ENCODE results near the gene ST6GAL1. TPM values are rescaled to one million over a fixed set of nuclear protein-coding genes. Genes with fewer than 3 reads are reported as not detected.

The ST6GAL1 gene
- total and polyA plus RNA-seq, 10 of the 15 experiments (the other 5 are each of a cell fraction or from before 2014, with no cell fraction given): 74.2 to 248 (median 149) TPM

GRCh38 chr3:186922224-186922623 is 8.1 kb upstream of the ST6GAL1 start:
- H3K4me1 ChIP-seq (ENCODE audit: control insufficient read depth, insufficient read depth, low read length): no peaks in the 10 kb centered on the region
- H3K9me3 ChIP-seq (replicated peaks; ENCODE audit: control insufficient read depth, insufficient read depth, low read length): no peaks in the 10 kb centered on the region
- ChIA-PET CTCF (interaction anchor here (0.6 to 1.4 kb wide), 2 partner anchors 229 to 243 kb away, joined by 3 read pairs; no protein-coding TSS in a partner anchor), RAD21 (ENCODE audit: unreplicated experiment) (interaction anchor here (1.8 kb wide), 1 partner anchor 73 kb away, joined by 5 read pairs; no protein-coding TSS in a partner anchor), SMC1A (ENCODE audit: uncharacterized antibody, unreplicated experiment) (interaction anchor here (1.0 kb wide), 1 partner anchor 66 kb away, joined by 3 read pairs; no protein-coding TSS in a partner anchor), POLR2A (no interaction called here)
- no peak overlapping the region for H3K27ac ChIP-seq (ENCODE audit: control insufficient read depth, insufficient read depth)
- no peak overlapping the region for H3K9ac ChIP-seq (ENCODE audit: control insufficient read depth, insufficient read depth, low read length)
- ATAC-seq (no peak), FAIRE-seq (no peak), DNase-seq (ENCODE audit: low read depth, low spot score) (no peak)
- intact Hi-C loops (cut with micrococcal nuclease; ENCODE audit: unreplicated experiment): loop anchor here (5.0 kb wide), 1 partner anchor 65 kb away; no protein-coding TSS in a partner anchor
- no peak overlapping the region for H3K4me3 ChIP-seq
- no peaks in the 10 kb centered on the region for H4K20me1 ChIP-seq (ENCODE audit: control insufficient read depth, insufficient read depth)
- no peaks in the 10 kb centered on the region for H3K36me3 ChIP-seq (ENCODE audit: control insufficient read depth in 2 of 2, insufficient read depth in 2 of 2, low read length in 1 of 2)
- in situ Hi-C loops (cut with MboI): no loop called here
- H3K79me2 ChIP-seq (ENCODE audit: control insufficient read depth, insufficient read depth, low read length): no peaks in the 10 kb centered on the region
- BruUV-seq (replicated peaks): no TSS peak
- 81% methylated on average over 9 of the region's 9 CpGs for WGBS (ENCODE audit: insufficient coverage, insufficient replicate concordance, low lambda C conversion rate, missing lambda C conversion rate)
- H2AFZ ChIP-seq (ENCODE audit: control insufficient read depth, low read depth, low read length): no peak overlapping the region
- no peak overlapping the region for H3K4me2 ChIP-seq (ENCODE audit: control insufficient read depth, insufficient read depth)
- H3K27me3 ChIP-seq (replicated peaks in 1 of 2; ENCODE audit: control insufficient read depth in 2 of 2, insufficient read depth in 2 of 2, low read length in 1 of 2): no peaks in the 10 kb centered on the region
- TF ChIP-seq SMC3 (IDR thresholded peaks at IDR 0.05; ENCODE audit: borderline replicate concordance, low read length) (no peak), NRF1 (conservative IDR thresholded peaks at IDR 0.05; ENCODE audit: low read depth, low read length) (no peak), RELB (IDR thresholded peaks at IDR 0.05; ENCODE audit: low read depth) (no peak), ZBTB11 (CRISPR knock-in tag; IDR thresholded peaks at IDR 0.05) (no peak), SIX5 (IDR thresholded peaks at IDR 0.05; ENCODE audit: low read depth, low read length, severe bottlenecking) (no peak), CEBPB (IDR thresholded peaks at IDR 0.05; ENCODE audit: borderline replicate concordance in 1 of 2, low read depth in 2 of 2, low read length in 2 of 2) (no peak), TAF1 (IDR thresholded peaks at IDR 0.05; ENCODE audit: borderline replicate concordance, low read depth, low read length) (no peak), ZNF24 (IDR thresholded peaks at IDR 0.05) (no peak), MEF2A (IDR thresholded peaks at IDR 0.05; ENCODE audit: insufficient read depth, low read depth, low read length) (no peak), USF1 (IDR thresholded peaks at IDR 0.05; ENCODE audit: borderline replicate concordance, extremely low read length, insufficient read depth, low read depth, low read length) (no peak)
- TF ChIP-seq, protein P1, sequence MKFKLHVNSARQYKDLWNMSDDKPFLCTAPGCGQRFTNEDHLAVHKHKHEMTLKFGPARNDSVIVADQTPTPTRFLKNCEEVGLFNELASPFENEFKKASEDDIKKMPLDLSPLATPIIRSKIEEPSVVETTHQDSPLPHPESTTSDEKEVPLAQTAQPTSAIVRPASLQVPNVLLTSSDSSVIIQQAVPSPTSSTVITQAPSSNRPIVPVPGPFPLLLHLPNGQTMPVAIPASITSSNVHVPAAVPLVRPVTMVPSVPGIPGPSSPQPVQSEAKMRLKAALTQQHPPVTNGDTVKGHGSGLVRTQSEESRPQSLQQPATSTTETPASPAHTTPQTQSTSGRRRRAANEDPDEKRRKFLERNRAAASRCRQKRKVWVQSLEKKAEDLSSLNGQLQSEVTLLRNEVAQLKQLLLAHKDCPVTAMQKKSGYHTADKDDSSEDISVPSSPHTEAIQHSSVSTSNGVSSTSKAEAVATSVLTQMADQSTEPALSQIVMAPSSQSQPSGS (IDR thresholded peaks at IDR 0.05; ENCODE audit: low read length): no peak
- TF ChIP-seq, protein P2, sequence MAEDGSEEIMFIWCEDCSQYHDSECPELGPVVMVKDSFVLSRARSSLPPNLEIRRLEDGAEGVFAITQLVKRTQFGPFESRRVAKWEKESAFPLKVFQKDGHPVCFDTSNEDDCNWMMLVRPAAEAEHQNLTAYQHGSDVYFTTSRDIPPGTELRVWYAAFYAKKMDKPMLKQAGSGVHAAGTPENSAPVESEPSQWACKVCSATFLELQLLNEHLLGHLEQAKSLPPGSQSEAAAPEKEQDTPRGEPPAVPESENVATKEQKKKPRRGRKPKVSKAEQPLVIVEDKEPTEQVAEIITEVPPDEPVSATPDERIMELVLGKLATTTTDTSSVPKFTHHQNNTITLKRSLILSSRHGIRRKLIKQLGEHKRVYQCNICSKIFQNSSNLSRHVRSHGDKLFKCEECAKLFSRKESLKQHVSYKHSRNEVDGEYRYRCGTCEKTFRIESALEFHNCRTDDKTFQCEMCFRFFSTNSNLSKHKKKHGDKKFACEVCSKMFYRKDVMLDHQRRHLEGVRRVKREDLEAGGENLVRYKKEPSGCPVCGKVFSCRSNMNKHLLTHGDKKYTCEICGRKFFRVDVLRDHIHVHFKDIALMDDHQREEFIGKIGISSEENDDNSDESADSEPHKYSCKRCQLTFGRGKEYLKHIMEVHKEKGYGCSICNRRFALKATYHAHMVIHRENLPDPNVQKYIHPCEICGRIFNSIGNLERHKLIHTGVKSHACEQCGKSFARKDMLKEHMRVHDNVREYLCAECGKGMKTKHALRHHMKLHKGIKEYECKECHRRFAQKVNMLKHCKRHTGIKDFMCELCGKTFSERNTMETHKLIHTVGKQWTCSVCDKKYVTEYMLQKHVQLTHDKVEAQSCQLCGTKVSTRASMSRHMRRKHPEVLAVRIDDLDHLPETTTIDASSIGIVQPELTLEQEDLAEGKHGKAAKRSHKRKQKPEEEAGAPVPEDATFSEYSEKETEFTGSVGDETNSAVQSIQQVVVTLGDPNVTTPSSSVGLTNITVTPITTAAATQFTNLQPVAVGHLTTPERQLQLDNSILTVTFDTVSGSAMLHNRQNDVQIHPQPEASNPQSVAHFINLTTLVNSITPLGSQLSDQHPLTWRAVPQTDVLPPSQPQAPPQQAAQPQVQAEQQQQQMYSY (CRISPR knock-in tag; IDR thresholded peaks at IDR 0.05): no peak

Measured in GM12878 (cell line).